HCT116 (cell line): ENCODE data around the gene QKI. TPM values are rescaled to one million over a fixed set of nuclear protein-coding genes. Genes with fewer than 3 reads are reported as not detected.

Experiments
- ATAC-seq: fragments of 200-7000 bp; cut with Tn5 transposase; 2 replicates; pipeline ENCODE4 v1.9.1; 2020; ENCODE audit warnings: mild to moderate bottlenecking, moderate library complexity
- BruUV-seq: library from RNA; stranded (reverse); fragments of 400-500 nt; replicated peaks from 2 replicates; lab custom pipeline; 2021; lab: Mats Ljungman, UMichigan
- CTCF ChIA-PET: fragments of 300-600 bp; sonication (Branson Sonifier 250); formaldehyde crosslinking; loops from one replicate; lab custom pipeline; 2021; ENCODE audit warnings: antibody characterized with exemption; lab: Charles Lee
- POLR2A ChIA-PET: fragments of 300-600, 350-600 bp; sonication (Branson Sonifier 250); formaldehyde crosslinking; loops from one replicate; lab custom pipeline; 2021; ENCODE audit warnings: antibody characterized with exemption; lab: Charles Lee
- RAD21 ChIA-PET, 2 experiments: fragments of 300-600 bp; sonication (Branson Sonifier 250); formaldehyde crosslinking; loops; one replicate each; lab custom pipeline; 2023; ENCODE audit warnings: low total read pairs in 2 of 2; ENCODE audit not compliant: uncharacterized antibody in 2 of 2, unreplicated experiment in 2 of 2, low non-redundant PET in 1 of 2; lab: Charles Lee
- DNase-seq: peaks from one replicate; pipeline ENCODE4 v3.0.0-alpha.2; 2010; ENCODE audit warnings: low read depth, low spot score
- H2AFZ ChIP-seq: fragments of 200-600 bp; shearing (Covaris generic), sonication (generic); 2 replicates; pipeline ENCODE4 v1.6.1; 2017; ENCODE audit warnings: low read depth, mixed run types, mixed read lengths, antibody characterized with exemption, low read length; ENCODE audit not compliant: poor library complexity, severe bottlenecking
- H3K27ac ChIP-seq: 2 replicates; pipeline ENCODE4 v1.5.1; 2012; ENCODE audit warnings: low read depth, low read length
- H3K27me3 ChIP-seq: fragments of 200-600 bp; sonication (generic); 2 replicates; pipeline ENCODE4 v1.6.1; 2016; ENCODE audit warnings: mixed run types, low read length, mixed read lengths; ENCODE audit not compliant: insufficient read depth
- H3K36me3 ChIP-seq, 2 experiments: fragments of 200-500 bp in 1 of 2; fragments of 200-600 bp in 1 of 2; sonication (Bioruptor generic) in 1 of 2; sonication (generic) in 1 of 2; 2 replicates each; pipeline versions ENCODE4 v1.5.1 to v1.6.1; 2014 to 2016; ENCODE audit warnings: low read length in 2 of 2, inconsistent platforms in 1 of 2, mixed read lengths in 1 of 2, mixed run types in 1 of 2; ENCODE audit not compliant: insufficient read depth in 2 of 2, control insufficient read depth in 1 of 2
- H3K4me1 ChIP-seq, 2 experiments: fragments of 200-600 bp in 1 of 2; sonication (generic) in 1 of 2; 2 replicates each; pipeline versions ENCODE4 v1.5.1 to v1.6.1; 2012 to 2017; ENCODE audit warnings: low read length in 2 of 2, inconsistent platforms in 1 of 2, mild to moderate bottlenecking in 1 of 2, mixed read lengths in 1 of 2, mixed run types in 1 of 2, moderate library complexity in 1 of 2; ENCODE audit not compliant: insufficient read depth in 2 of 2, control insufficient read depth in 1 of 2
- H3K4me2 ChIP-seq: fragments of 200-600 bp; sonication (generic); 2 replicates; pipeline ENCODE4 v1.6.1; 2017; ENCODE audit warnings: mixed run types, low read length, mixed read lengths
- H3K4me3 ChIP-seq, 2 experiments: fragments of 200-600 bp in 1 of 2; sonication (generic) in 1 of 2; replicated peaks in 1 of 2; 2 replicates each; pipeline ENCODE4 v1.5.1; 2011 to 2016; ENCODE audit warnings: low read length in 2 of 2, control low read depth in 1 of 2, low read depth in 1 of 2, mild to moderate bottlenecking in 1 of 2, mixed read lengths in 1 of 2, mixed run types in 1 of 2
- H3K79me2 ChIP-seq: fragments of 200-600 bp; sonication (generic); 2 replicates; pipeline ENCODE4 v1.6.1; 2017; ENCODE audit warnings: mild to moderate bottlenecking, mixed run types, low read length, moderate library complexity, mixed read lengths; ENCODE audit not compliant: insufficient read depth
- H3K9ac ChIP-seq: fragments of 200-600 bp; sonication (generic); 2 replicates; pipeline ENCODE4 v1.6.1; 2016; ENCODE audit warnings: low read length, mixed read lengths
- H3K9me2 ChIP-seq: fragments of 200-600 bp; sonication (generic), shearing (Covaris generic); 2 replicates; pipeline ENCODE4 v1.6.1; 2017; ENCODE audit warnings: mixed run types, mild to moderate bottlenecking, moderate library complexity; ENCODE audit not compliant: insufficient read depth
- H3K9me3 ChIP-seq, 2 experiments: fragments of 200-500 bp in 1 of 2; fragments of 200-600 bp in 1 of 2; sonication (Bioruptor generic) in 1 of 2; sonication (generic) in 1 of 2; 2 replicates each; pipeline ENCODE4 v1.6.1; 2014 to 2017; ENCODE audit warnings: low read length in 2 of 2, mixed read lengths in 2 of 2, inconsistent platforms in 1 of 2, low read depth in 1 of 2, mild to moderate bottlenecking in 1 of 2, mixed run types in 1 of 2, moderate library complexity in 1 of 2; ENCODE audit not compliant: control insufficient read depth in 1 of 2, insufficient read depth in 1 of 2
- H4K20me1 ChIP-seq: fragments of 200-600 bp; sonication (generic), shearing (Covaris generic); 2 replicates; pipeline ENCODE4 v1.6.1; 2017; ENCODE audit warnings: mixed run types, mild to moderate bottlenecking, moderate library complexity; ENCODE audit not compliant: insufficient read depth
- ATF3 ChIP-seq: IDR thresholded peaks from 2 replicates; pipeline ENCODE4 v1.6.1; 2012
- JUND ChIP-seq: IDR thresholded peaks from 2 replicates; pipeline ENCODE4 v1.6.1; 2012
- MAX ChIP-seq: IDR thresholded peaks from 2 replicates; pipeline ENCODE4 v1.6.1; 2012
- SIN3A ChIP-seq: IDR thresholded peaks from 2 replicates; pipeline ENCODE4 v1.6.1; 2012; ENCODE audit warnings: low read depth
- TCF7L2 ChIP-seq: IDR thresholded peaks from 2 replicates; pipeline ENCODE4 v1.7.0; 2011; ENCODE audit warnings: borderline replicate concordance, inconsistent platforms; ENCODE audit not compliant: insufficient read depth, insufficient read length; ENCODE audit errors: extremely low read depth
- YY1 ChIP-seq: IDR thresholded peaks from 2 replicates; pipeline ENCODE4 v1.6.1; 2011; ENCODE audit warnings: low read length, low read depth, moderate library complexity, mild to moderate bottlenecking; ENCODE audit not compliant: insufficient replicate concordance; ENCODE audit errors: extremely low read depth
- intact Hi-C: fragments of 100-400 bp; cut with micrococcal nuclease; formaldehyde crosslinking; loops from 2 replicates; pipeline ENCODE4 v1.10.0; 2022
- total RNA-seq: library from RNA; stranded (reverse); gene quantifications from one replicate; pipeline ENCODE4 v1.2.1, GENCODE V29; 2021; ENCODE audit not compliant: unreplicated experiment
- TF ChIP-seq, protein P1 (sequence below), 3 experiments: fragments of 200-600 bp in 1 of 3; sonication (generic) in 1 of 3; IDR thresholded peaks in 2 of 3; conservative IDR thresholded peaks in 1 of 3; 2 replicates each; pipeline ENCODE4 v1.5.1; 2012 to 2017; ENCODE audit warnings: low read depth in 2 of 3, low read length in 2 of 3, antibody characterized with exemption in 1 of 3, borderline replicate concordance in 1 of 3, control low read depth in 1 of 3, mild to moderate bottlenecking in 1 of 3, mixed read lengths in 1 of 3, mixed run types in 1 of 3, moderate library complexity in 1 of 3; ENCODE audit not compliant: insufficient read depth in 1 of 3

Gene QKI
- total RNA-seq, 1 experiment from 2014 or later: 35.3 TPM

- no peak for TF ChIP-seq ATF3
- no peak for TF ChIP-seq TCF7L2
Observed at GRCh38 chr6:163513570-163514166, 99.2 kb downstream of the QKI start (continued).

- no peak for ATAC-seq
- no TSS peak for BruUV-seq
- H3K36me3 ChIP-seq: no peaks in the 10 kb centered on the region
- no peak overlapping the region for H3K4me2 ChIP-seq
- no peaks in the 10 kb centered on the region for H3K9me3 ChIP-seq
- H4K20me1 ChIP-seq: no peaks in the 10 kb centered on the region
- no peak overlapping the region for H3K4me3 ChIP-seq
- no peaks in the 10 kb centered on the region for H3K27me3 ChIP-seq
- RAD21 ChIA-PET: no interaction called here
- peaks cover 6% of the 10 kb centered on the region for H3K79me2 ChIP-seq
- H3K27ac ChIP-seq: no peak overlapping the region
- POLR2A ChIA-PET: no interaction called here
- H3K4me1 ChIP-seq: no peaks in the 10 kb centered on the region
- DNase-seq: no peak
- CTCF ChIA-PET: no interaction called here
- H3K9me2 ChIP-seq: no peaks in the 10 kb centered on the region
- H3K9ac ChIP-seq: no peak overlapping the region
- H2AFZ ChIP-seq: no peak overlapping the region
- no peak for TF ChIP-seq SIN3A
- TF ChIP-seq, protein P1, sequence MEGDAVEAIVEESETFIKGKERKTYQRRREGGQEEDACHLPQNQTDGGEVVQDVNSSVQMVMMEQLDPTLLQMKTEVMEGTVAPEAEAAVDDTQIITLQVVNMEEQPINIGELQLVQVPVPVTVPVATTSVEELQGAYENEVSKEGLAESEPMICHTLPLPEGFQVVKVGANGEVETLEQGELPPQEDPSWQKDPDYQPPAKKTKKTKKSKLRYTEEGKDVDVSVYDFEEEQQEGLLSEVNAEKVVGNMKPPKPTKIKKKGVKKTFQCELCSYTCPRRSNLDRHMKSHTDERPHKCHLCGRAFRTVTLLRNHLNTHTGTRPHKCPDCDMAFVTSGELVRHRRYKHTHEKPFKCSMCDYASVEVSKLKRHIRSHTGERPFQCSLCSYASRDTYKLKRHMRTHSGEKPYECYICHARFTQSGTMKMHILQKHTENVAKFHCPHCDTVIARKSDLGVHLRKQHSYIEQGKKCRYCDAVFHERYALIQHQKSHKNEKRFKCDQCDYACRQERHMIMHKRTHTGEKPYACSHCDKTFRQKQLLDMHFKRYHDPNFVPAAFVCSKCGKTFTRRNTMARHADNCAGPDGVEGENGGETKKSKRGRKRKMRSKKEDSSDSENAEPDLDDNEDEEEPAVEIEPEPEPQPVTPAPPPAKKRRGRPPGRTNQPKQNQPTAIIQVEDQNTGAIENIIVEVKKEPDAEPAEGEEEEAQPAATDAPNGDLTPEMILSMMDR (IDR thresholded peaks at IDR 0.05 in 2 of 3, conservative IDR thresholded peaks at IDR 0.05 in 1 of 3; ENCODE audit: borderline replicate concordance in 1 of 3, insufficient read depth in 1 of 3, low read depth in 2 of 3, low read length in 2 of 3): no peak
- no peak for TF ChIP-seq YY1
- no peak for TF ChIP-seq MAX
- no peak for TF ChIP-seq JUND
- intact Hi-C loops: no loop called here
Observed at GRCh38 chr6:163516908-163517307, 102.4 kb downstream of the QKI start.
